ENCODE results near the gene CACNA2D3.

Gene CACNA2D3

GRCh38 chr3:54223063-54223462 lies 100.7 kb downstream of the CACNA2D3 start:
- no peak for DNase-seq

DNA sequence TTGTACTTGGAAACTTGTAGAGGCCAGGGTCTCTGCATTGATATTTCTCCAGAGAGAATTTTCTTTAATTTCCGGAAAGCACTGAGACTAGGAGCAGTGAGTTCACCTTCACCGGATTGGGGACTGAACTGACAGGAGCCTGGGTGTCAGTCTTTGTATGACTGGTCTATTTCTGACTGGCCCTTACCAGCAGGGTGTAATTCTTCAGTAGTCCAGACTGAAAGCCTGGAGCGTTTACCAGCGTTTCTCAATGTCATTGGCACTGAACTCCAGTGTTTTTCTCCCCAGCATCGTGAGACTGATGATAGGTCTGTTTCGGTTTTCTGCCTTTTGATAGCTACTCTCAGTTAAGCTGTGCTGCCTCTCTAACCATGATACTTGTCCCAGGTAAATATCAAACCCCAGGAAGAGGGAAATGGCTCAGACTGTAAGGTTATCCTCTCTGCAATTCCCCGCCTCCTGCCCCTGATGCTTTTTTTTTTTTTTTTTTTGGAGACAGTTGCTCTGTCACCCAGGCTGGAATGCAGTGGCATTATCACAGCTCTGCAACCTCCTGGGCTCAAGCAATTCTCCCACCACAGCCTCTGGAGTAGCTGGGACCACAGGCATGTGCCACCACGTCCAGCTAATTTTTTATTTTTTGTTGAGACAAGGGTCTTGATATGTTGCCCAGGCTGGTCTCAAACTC lies 103.6 kb downstream of the CACNA2D3 start:
- no peak for DNase-seq

GRCh38 chr3:54228806-54229205 lies 106.5 kb downstream of the CACNA2D3 start:
- no peak for DNase-seq

DNA sequence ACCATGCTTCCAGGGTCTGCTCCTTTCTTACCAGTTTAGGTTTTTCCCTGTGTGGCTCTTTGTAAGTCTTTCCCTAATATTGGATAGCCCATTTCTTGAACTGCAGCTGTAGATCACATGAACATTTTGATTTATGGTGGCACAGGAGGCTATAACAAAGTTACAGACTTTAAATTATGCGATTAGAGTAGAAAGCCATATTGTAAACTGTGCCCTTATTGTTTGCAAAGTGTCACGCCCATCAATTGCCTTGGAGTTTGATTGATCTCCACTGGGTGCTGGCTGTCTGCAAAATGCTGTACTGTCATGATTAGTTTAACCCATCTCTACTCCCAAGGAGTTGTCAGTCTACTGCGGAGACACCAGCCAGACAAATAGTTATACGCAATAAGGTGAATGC lies 110.3 kb downstream of the CACNA2D3 start:
- no peak for DNase-seq

DNA sequence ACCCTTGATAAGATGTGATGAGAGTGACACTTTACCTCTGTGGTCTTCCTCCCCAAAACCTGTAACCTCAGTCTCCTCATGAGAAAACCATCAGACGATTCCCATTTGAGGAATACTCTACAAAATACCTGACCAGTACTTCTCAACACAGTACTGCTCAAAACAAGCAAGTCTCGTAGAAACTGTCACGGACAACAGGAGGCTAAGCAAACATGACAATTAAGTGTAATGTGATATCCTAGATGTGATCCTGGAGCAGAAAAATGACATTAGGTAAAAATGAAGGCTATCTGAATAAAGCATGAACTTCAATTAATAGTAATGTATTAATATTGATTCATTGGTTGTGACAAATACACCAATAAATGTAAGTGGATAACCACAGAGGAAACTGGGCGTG lies 113.6 kb downstream of the CACNA2D3 start:
- DNase-seq = no peak

GRCh38 chr3:54237109-54237508 lies 114.8 kb downstream of the CACNA2D3 start:
- no peak for DNase-seq

- DNase-seq = no peak
Observed at GRCh38 chr3:54237788-54238502, 115.6 kb downstream of the CACNA2D3 start.

GRCh38 chr3:54240309-54240708 lies 118.0 kb downstream of the CACNA2D3 start:
- DNase-seq = no peak

GRCh38 chr3:54243056-54243931 lies 120.9 kb downstream of the CACNA2D3 start:
- no peak for DNase-seq

DNA sequence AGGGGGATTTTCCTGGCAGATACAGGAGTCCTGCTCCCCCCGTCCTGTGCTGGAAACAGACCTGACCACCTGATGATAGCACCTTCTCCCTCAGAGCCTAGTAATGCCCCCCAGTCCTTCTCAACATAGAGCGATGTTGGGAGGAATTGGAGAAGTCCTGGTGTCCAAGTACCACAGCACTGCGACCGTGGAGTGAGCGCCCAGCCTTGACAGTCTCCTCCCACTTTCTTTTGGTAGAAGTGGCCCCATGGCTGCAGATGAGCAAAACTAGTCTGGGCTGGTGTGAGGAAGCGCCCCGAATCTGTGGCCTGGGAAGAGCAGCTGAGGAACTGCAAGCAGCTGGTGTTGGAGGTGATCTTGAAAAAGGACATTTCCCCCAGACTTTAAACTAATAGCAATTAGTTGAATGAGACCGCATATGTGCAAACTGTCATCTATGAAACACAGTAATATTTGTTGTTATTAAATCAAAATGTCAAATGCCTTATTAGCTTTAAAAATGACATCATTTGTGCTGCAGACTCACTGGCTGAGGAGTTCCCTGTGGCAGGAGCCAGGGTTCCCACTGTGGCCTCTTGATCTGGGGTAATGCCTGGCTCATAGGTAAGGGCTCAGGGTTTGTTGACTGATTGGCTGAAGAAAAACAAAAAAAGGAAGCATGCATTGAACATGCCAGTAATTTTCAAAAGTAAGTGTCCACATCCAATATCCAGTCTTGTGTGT lies 121.8 kb downstream of the CACNA2D3 start:
- no peak for DNase-seq

GRCh38 chr3:54251705-54252104 lies 129.4 kb downstream of the CACNA2D3 start:
- no peak for DNase-seq

DNA sequence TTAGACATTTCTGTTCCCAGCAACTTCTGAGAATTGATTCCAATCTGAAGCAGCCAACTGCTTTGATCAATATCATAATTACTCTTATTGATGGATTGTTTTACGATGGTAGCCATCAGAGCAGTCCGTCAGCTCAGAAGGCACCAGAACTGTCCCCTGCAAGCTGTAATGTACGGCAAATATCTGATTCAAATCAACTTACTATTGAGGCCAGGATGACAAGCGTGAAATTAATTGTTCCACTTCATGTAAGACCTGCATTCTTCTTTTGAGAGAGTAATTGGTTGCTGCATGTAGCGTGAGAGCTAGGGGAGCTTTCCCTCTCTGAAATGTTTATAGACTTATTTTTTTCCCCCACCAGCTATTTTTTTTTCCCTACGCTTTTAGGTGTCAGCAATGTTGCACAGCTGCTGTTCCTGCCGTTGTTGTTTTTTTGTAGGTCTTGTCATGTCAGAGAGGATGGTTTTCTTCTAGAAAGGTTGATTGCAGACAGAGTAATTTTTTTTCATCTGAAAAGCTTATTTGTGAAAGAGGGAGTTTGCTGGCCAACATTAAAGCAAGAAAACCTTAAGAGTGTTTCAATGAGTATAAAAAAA lies 134.9 kb downstream of the CACNA2D3 start:
- DNase-seq = no peak

DNA sequence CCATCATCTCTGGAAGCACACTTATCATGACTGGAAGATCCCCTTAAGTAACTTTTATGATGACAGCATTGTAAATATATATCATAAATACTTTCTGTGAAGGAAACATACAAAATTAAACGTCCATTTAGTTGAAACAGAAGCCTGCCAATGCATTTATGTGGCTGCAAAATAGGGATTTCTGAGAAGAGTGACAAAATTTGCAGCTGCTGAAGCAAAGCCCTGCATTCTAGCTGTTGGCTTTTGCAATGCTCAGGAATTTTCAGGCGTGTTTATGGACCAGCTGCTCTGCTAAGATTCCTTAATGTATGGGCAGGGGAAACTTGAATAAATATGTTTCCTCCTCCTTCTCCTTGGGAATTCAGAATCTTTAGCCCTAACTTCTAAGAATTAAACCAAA lies 137.3 kb downstream of the CACNA2D3 start:
- no peak for DNase-seq

- DNase-seq = no peak
Observed at GRCh38 chr3:54261141-54261540, 138.8 kb downstream of the CACNA2D3 start.

- DNase-seq = no peak
Observed at GRCh38 chr3:54262541-54262940, 140.2 kb downstream of the CACNA2D3 start.

GRCh38 chr3:54262946-54263345 lies 140.6 kb downstream of the CACNA2D3 start:
- no peak for DNase-seq

DNA sequence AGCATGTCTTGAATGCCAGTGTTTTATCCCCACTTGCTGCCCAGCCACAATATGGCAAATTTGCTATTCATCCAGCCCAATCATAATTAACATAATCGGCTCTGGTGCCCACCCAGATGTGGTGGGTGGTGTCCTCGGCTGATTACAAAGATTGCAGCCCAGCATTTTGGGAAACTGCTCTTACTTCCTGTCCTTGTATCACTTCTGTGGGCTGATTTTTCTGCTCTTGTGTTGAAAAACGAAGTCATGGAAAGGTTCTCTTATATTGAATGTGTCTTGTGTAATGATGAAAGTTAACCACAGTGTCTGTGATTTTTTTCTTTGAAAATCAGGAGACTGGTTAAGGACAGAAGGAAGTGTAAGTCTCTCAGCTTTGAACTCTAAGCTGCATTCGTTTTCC lies 141.7 kb downstream of the CACNA2D3 start:
- DNase-seq = no peak

DNA sequence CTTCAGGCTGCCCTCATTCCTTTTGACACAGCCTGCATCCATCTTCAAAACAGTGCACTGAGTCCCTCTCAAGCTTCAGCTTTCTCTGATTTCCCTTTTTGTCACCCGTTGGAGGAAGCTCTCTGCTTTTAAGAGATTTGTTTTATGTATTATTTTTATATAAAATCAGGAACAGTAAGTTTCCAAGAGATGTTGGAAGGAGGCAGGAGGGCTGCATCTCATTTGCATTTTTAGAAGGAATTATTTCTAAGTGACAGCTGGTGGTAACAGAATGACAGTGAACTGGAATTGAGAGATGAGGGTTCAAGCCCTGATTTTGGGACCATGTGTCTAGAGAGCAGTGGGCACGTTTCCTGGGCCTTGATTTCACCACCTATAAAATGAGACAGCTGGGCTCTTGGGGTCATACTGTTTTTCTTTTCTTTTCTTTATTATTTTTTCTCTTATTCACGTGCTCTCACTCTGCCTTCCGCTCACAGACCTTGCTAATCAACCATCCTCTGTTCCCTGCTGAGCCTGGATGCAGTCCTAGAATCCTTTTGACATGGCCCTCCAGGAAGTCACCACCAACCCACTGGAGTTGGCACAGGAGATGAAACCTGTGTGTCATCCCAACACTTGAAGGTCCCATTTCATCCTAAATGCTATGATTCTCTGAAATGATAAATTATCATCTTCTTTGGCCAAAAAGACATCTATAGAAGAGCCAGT lies 148.6 kb downstream of the CACNA2D3 start:
- no peak for DNase-seq

DNA sequence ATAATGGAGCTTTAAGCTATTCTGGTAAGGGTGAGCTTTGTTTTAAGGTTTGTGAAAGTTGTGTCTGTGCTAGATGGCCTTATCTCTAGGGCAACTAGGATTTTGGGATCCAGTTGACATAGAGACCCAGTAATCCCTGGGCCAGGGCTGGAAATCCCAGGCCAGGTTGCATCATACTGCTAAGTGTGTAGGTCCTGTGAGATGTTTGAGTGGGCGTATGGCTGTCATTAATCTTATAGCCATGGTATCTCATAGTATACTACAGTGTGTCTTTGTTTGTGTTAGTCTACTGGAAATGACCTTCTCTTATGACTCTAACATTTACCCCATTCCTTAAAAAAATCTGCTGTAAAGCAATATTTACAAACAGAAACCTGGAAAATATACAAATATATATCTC lies 151.4 kb downstream of the CACNA2D3 start:
- no peak for DNase-seq

- no peak for DNase-seq
Observed at GRCh38 chr3:54274607-54275006, 152.3 kb downstream of the CACNA2D3 start.

GRCh38 chr3:54279005-54279583 lies 156.7 kb downstream of the CACNA2D3 start:
- DNase-seq = no peak

- no peak for DNase-seq
Observed at GRCh38 chr3:54283470-54283869, 161.1 kb downstream of the CACNA2D3 start.

Data from stimulated activated CD4-positive, alpha-beta T cell treated with anti-CD3 and anti-CD28 coated beads, Interleukin-2, amount 100 ng/mL, for 48 hours (primary cell).